Neural cell (in vitro differentiated cells): ENCODE results near the gene PID1.

ENCODE experiments used
- CTCF ChIP-seq: fragments of 450-650 bp; IDR thresholded peaks from 2 replicates; pipeline ENCODE4 v1.5.1; 2014; ENCODE audit warnings: antibody characterized with exemption, mild to moderate bottlenecking, moderate library complexity; ENCODE audit not compliant: poor library complexity, severe bottlenecking
- EP300 ChIP-seq: fragments of 450-650 bp; conservative IDR thresholded peaks from 2 replicates; pipeline ENCODE4 v1.6.1; 2014; ENCODE audit warnings: antibody characterized with exemption, mild to moderate bottlenecking, moderate library complexity; ENCODE audit not compliant: poor library complexity, severe bottlenecking
- EZH2 ChIP-seq: fragments of 200-600, 300-800 bp; shearing (Covaris generic), sonication (generic); IDR thresholded peaks from 2 replicates; pipeline ENCODE4 v1.6.1; 2014; ENCODE audit warnings: antibody characterized with exemption, low read length, borderline replicate concordance, mild to moderate bottlenecking; ENCODE audit not compliant: insufficient read depth, poor library complexity, severe bottlenecking
- MXI1 ChIP-seq: fragments of 450-650 bp; conservative IDR thresholded peaks from 2 replicates; pipeline ENCODE4 v1.6.1; 2014; ENCODE audit warnings: antibody characterized with exemption, mild to moderate bottlenecking; ENCODE audit not compliant: poor library complexity, severe bottlenecking
- POLR2AphosphoS5 ChIP-seq: IDR thresholded peaks from 2 replicates; pipeline ENCODE4 v1.6.1; 2012
- RAD21 ChIP-seq: fragments of 450-650 bp; conservative IDR thresholded peaks from 2 replicates; pipeline ENCODE4 v1.6.1; 2014; ENCODE audit warnings: antibody characterized with exemption, mild to moderate bottlenecking, moderate library complexity
- REST ChIP-seq: IDR thresholded peaks from 2 replicates; pipeline ENCODE4 v1.6.1; 2012; ENCODE audit warnings: borderline replicate concordance
- SMC3 ChIP-seq: fragments of 450-650 bp; conservative IDR thresholded peaks from 2 replicates; pipeline ENCODE4 v1.6.1; 2014; ENCODE audit warnings: antibody characterized with exemption, mild to moderate bottlenecking, moderate library complexity; ENCODE audit not compliant: poor library complexity
- TAF1 ChIP-seq: IDR thresholded peaks from 2 replicates; pipeline ENCODE4 v1.6.1; 2012; ENCODE audit warnings: low read depth

- no peak for TF ChIP-seq CTCF
- no peak for TF ChIP-seq TAF1
- no peak for TF ChIP-seq EZH2
- no peak for TF ChIP-seq REST
- TF ChIP-seq POLR2AphosphoS5: no peak
- no peak for TF ChIP-seq SMC3
- no peak for TF ChIP-seq MXI1
- TF ChIP-seq EP300: no peak
- TF ChIP-seq RAD21: no peak
Measured at GRCh38 chr2:229230911-229231310, 40.2 kb downstream of the PID1 start.
